Ishikawa (cell line): ENCODE data around the gene MSL2.

ENCODE experiments used
- CEBPB ChIP-seq: IDR thresholded peaks from 2 replicates; pipeline ENCODE4 v1.6.1; 2012
- CREB1 ChIP-seq: IDR thresholded peaks from 2 replicates; pipeline ENCODE4 v1.6.1; 2012; ENCODE audit warnings: low read depth
- EGR1 ChIP-seq: IDR thresholded peaks from 2 replicates; pipeline ENCODE4 v1.6.1; 2012
- EP300 ChIP-seq: IDR thresholded peaks from 2 replicates; pipeline ENCODE4 v1.6.1; 2012; ENCODE audit warnings: borderline replicate concordance
- FOXM1 ChIP-seq: IDR thresholded peaks from 2 replicates; pipeline ENCODE4 v1.6.1; 2012; ENCODE audit warnings: low read depth, borderline replicate concordance
- MAX ChIP-seq: IDR thresholded peaks from 2 replicates; pipeline ENCODE4 v1.6.1; 2012
- NFIC ChIP-seq: IDR thresholded peaks from 2 replicates; pipeline ENCODE4 v1.6.1; 2012
- RAD21 ChIP-seq: IDR thresholded peaks from 2 replicates; pipeline ENCODE4 v1.6.1; 2012; ENCODE audit warnings: low read depth
- REST ChIP-seq: IDR thresholded peaks from 2 replicates; pipeline ENCODE4 v1.6.1; 2012; ENCODE audit warnings: low read depth, mild to moderate bottlenecking
- TAF1 ChIP-seq: IDR thresholded peaks from 2 replicates; pipeline ENCODE4 v1.6.1; 2012; ENCODE audit warnings: low read depth, mild to moderate bottlenecking
- TCF12 ChIP-seq: IDR thresholded peaks from 2 replicates; pipeline ENCODE4 v1.6.1; 2012; ENCODE audit warnings: low read depth
- TEAD4 ChIP-seq: IDR thresholded peaks from 2 replicates; pipeline ENCODE4 v1.6.1; 2012
- USF1 ChIP-seq: IDR thresholded peaks from 2 replicates; pipeline ENCODE4 v1.6.1; 2012
- YY1 ChIP-seq: IDR thresholded peaks from 2 replicates; pipeline ENCODE4 v1.6.1; 2012; ENCODE audit warnings: low read depth
- ZBTB7A ChIP-seq: IDR thresholded peaks from 2 replicates; pipeline ENCODE4 v1.6.1; 2012; ENCODE audit warnings: low read depth

Gene MSL2

GRCh38 chr3:136122006-136122405, 74.1 kb downstream of the MSL2 start:
- TF ChIP-seq NFIC, result no peak
- TF ChIP-seq EGR1, result no peak
- no peak for TF ChIP-seq TEAD4

- TF ChIP-seq MAX, result no peak
- peak; percentile 50 for TF ChIP-seq NFIC
These were observed 75.5 kb downstream of the MSL2 start for GRCh38 chr3:136120373-136121348.

- TF ChIP-seq RAD21 (no peak), FOXM1 (no peak), ZBTB7A (no peak), CREB1 (no peak), REST (no peak), USF1 (no peak), CEBPB (no peak), TAF1 (no peak), TEAD4 (no peak), EP300 (no peak), YY1 (no peak), EGR1 (no peak), TCF12 (no peak), NFIC (no peak)
These were observed 81.7 kb downstream of the MSL2 start for GRCh38 chr3:136114421-136114820.

- TF ChIP-seq FOXM1, result no peak
- no peak for TF ChIP-seq TCF12
- TF ChIP-seq ZBTB7A, result no peak
- no peak for TF ChIP-seq NFIC
- no peak for TF ChIP-seq YY1
- TF ChIP-seq MAX, result no peak
These were observed 85.7 kb downstream of the MSL2 start for GRCh38 chr3:136110481-136110880.

- no peak for TF ChIP-seq FOXM1
- TF ChIP-seq EGR1, result no peak
- TF ChIP-seq RAD21, result no peak
- no peak for TF ChIP-seq CEBPB
- TF ChIP-seq USF1, result no peak
- no peak for TF ChIP-seq REST
- TF ChIP-seq YY1, result no peak
- TF ChIP-seq TEAD4, result no peak
- no peak for TF ChIP-seq TCF12
- no peak for TF ChIP-seq NFIC
- no peak for TF ChIP-seq ZBTB7A
- no peak for TF ChIP-seq CREB1
- no peak for TF ChIP-seq EP300
- TF ChIP-seq TAF1, result no peak
- TF ChIP-seq MAX, result no peak
These were observed 86.6 kb downstream of the MSL2 start for GRCh38 chr3:136109499-136109898.

GRCh38 chr3:136106101-136106500, 90.0 kb downstream of the MSL2 start:
- TF ChIP-seq TAF1, result no peak
- TF ChIP-seq MAX, result no peak
- TF ChIP-seq TEAD4, result no peak
- no peak for TF ChIP-seq USF1
- TF ChIP-seq RAD21, result no peak
- no peak for TF ChIP-seq EGR1
- TF ChIP-seq NFIC, result no peak
- TF ChIP-seq TCF12, result no peak
- TF ChIP-seq CEBPB, result no peak
- no peak for TF ChIP-seq CREB1
- no peak for TF ChIP-seq ZBTB7A
- no peak for TF ChIP-seq REST
- TF ChIP-seq EP300, result no peak
- no peak for TF ChIP-seq YY1
- no peak for TF ChIP-seq FOXM1
